ENCODE measurements around the gene MOBP.

MOBP gene

DNA sequence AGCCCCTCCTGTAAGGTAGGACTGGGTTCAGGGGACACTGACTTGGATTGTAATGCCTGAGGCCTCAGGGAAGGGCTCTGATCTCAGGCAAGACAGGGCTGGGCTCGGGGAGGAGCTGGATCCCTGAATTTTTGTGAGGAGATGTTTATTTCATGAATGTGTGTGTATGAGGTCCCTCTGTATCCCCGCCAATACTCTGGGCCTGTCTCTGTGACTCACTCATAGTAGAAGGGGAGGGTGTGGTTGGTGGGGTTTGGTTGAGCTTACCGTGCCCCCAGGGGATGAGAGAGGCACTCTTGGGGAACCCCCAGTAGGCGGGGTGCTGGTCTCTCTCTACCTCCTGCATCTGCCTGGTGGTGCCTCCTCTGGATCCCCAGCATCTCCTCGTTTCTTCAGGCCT, 32.9 kb upstream of the MOBP start:
- H3K36me3 ChIP-seq (ENCODE audit: control insufficient read depth in 1 of 2, insufficient read depth in 2 of 2, low read length in 2 of 2): no peaks in the 10 kb centered on the region
- no peaks in the 10 kb centered on the region for H3K4me1 ChIP-seq (ENCODE audit: control insufficient read depth in 1 of 2, insufficient read depth in 2 of 2, low read length in 2 of 2)
- H3K9me3 ChIP-seq (ENCODE audit: control insufficient read depth in 1 of 2, low read length in 2 of 2): no peaks in the 10 kb centered on the region
- H3K27ac ChIP-seq (ENCODE audit: low read length): no peak overlapping the region
- H3K27me3 ChIP-seq (ENCODE audit: low read depth, low read length): no peaks in the 10 kb centered on the region
- no peak overlapping the region for H3K4me3 ChIP-seq (ENCODE audit: low read depth in 1 of 2, low read length in 2 of 2)

- H3K9me3 ChIP-seq (ENCODE audit: control insufficient read depth in 1 of 2, low read length in 2 of 2): no peaks in the 10 kb centered on the region
- H3K4me1 ChIP-seq (ENCODE audit: control insufficient read depth in 1 of 2, insufficient read depth in 2 of 2, low read length in 2 of 2): no peaks in the 10 kb centered on the region
- H3K4me3 ChIP-seq (ENCODE audit: low read depth in 1 of 2, low read length in 2 of 2): no peak overlapping the region
- no peaks in the 10 kb centered on the region for H3K36me3 ChIP-seq (ENCODE audit: control insufficient read depth in 1 of 2, insufficient read depth in 2 of 2, low read length in 2 of 2)
- H3K27me3 ChIP-seq (ENCODE audit: low read depth, low read length): no peaks in the 10 kb centered on the region
- no peak overlapping the region for H3K27ac ChIP-seq (ENCODE audit: low read length)
Measured at GRCh38 chr3:39435006-39435748, 32.3 kb upstream of the MOBP start.

DNA sequence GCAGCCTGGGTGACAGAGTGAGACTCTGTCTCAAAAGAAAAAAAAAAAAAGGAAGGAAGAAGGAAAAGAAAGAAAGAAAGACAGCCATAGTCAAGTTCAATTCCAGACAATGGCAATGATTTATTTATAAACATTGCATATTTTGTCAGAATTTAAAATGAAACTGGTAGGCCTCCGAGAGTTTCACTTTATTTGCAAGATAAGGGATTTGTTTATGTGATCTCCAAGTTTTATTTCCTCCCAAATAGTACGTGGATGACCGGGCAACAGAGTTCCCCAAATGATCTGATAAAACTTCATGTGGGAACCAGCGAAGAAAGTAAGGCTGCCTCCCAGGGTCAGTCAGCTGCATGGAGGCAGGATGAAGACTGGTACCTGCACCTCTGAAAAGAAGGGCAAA, 28.6 kb upstream of the MOBP start:
- H3K9me3 ChIP-seq (ENCODE audit: control insufficient read depth in 1 of 2, low read length in 2 of 2): no peaks in the 10 kb centered on the region

GRCh38 chr3:39440316-39440715, 27.2 kb upstream of the MOBP start:
- Histone ChIP-seq H3K4me3 (ENCODE audit: low read depth in 1 of 2, low read length in 2 of 2) (no peak overlapping the region), H3K27me3 (ENCODE audit: low read depth, low read length) (no peaks in the 10 kb centered on the region), H3K36me3 (ENCODE audit: control insufficient read depth in 1 of 2, insufficient read depth in 2 of 2, low read length in 2 of 2) (no peaks in the 10 kb centered on the region), H3K27ac (ENCODE audit: low read length) (no peak overlapping the region), H3K4me1 (ENCODE audit: control insufficient read depth in 1 of 2, insufficient read depth in 2 of 2, low read length in 2 of 2) (no peaks in the 10 kb centered on the region), H3K9me3 (ENCODE audit: control insufficient read depth in 1 of 2, low read length in 2 of 2) (no peaks in the 10 kb centered on the region)

More for the DNA sequence above, 28.6 kb upstream of the MOBP start:
- H3K27me3 ChIP-seq (ENCODE audit: low read depth, low read length): no peaks in the 10 kb centered on the region
- H3K27ac ChIP-seq (ENCODE audit: low read length): no peak overlapping the region
- H3K36me3 ChIP-seq (ENCODE audit: control insufficient read depth in 1 of 2, insufficient read depth in 2 of 2, low read length in 2 of 2): no peaks in the 10 kb centered on the region
- no peaks in the 10 kb centered on the region for H3K4me1 ChIP-seq (ENCODE audit: control insufficient read depth in 1 of 2, insufficient read depth in 2 of 2, low read length in 2 of 2)
- H3K4me3 ChIP-seq (ENCODE audit: low read depth in 1 of 2, low read length in 2 of 2): no peak overlapping the region

DNA sequence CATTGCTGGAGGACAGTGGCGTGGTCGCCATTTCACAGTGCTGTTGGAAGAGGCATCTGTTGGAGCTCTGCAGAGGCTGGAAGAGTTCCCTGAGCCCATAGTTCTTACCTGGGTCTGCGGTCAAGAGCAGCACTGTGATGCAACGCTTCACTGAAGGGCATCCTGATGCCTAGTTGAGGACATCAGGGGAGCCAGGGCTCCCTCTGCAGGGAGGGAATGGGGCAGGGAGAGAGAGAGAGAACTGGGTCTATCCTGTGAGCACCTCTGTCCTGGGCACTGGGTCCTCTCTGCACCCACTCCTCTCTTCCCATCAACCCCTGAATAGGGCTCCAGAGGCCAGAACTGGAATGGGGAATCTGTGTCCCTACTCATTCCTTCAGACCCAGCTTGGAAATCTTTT, 23.9 kb upstream of the MOBP start:
- no peak overlapping the region for H3K4me3 ChIP-seq (ENCODE audit: low read depth in 1 of 2, low read length in 2 of 2)
- H3K36me3 ChIP-seq (ENCODE audit: control insufficient read depth in 1 of 2, insufficient read depth in 2 of 2, low read length in 2 of 2): no peaks in the 10 kb centered on the region
- H3K27ac ChIP-seq (ENCODE audit: low read length): no peak overlapping the region
- no peaks in the 10 kb centered on the region for H3K4me1 ChIP-seq (ENCODE audit: control insufficient read depth in 1 of 2, insufficient read depth in 2 of 2, low read length in 2 of 2)
- H3K27me3 ChIP-seq (ENCODE audit: low read depth, low read length): no peaks in the 10 kb centered on the region
- no peaks in the 10 kb centered on the region for H3K9me3 ChIP-seq (ENCODE audit: control insufficient read depth in 1 of 2, low read length in 2 of 2)

- no peaks in the 10 kb centered on the region for H3K27me3 ChIP-seq (ENCODE audit: low read depth, low read length)
- H3K9me3 ChIP-seq (ENCODE audit: control insufficient read depth in 1 of 2, low read length in 2 of 2): no peaks in the 10 kb centered on the region
- no peak overlapping the region for H3K27ac ChIP-seq (ENCODE audit: low read length)
- H3K4me3 ChIP-seq (ENCODE audit: low read depth in 1 of 2, low read length in 2 of 2): no peak overlapping the region
- H3K36me3 ChIP-seq (ENCODE audit: control insufficient read depth in 1 of 2, insufficient read depth in 2 of 2, low read length in 2 of 2): no peaks in the 10 kb centered on the region
- H3K4me1 ChIP-seq (ENCODE audit: control insufficient read depth in 1 of 2, insufficient read depth in 2 of 2, low read length in 2 of 2): no peaks in the 10 kb centered on the region
Measured at GRCh38 chr3:39445927-39446326, 21.6 kb upstream of the MOBP start.

- Histone ChIP-seq H3K27me3 (ENCODE audit: low read depth, low read length) (no peaks in the 10 kb centered on the region), H3K9me3 (ENCODE audit: control insufficient read depth in 1 of 2, low read length in 2 of 2) (no peaks in the 10 kb centered on the region), H3K36me3 (ENCODE audit: control insufficient read depth in 1 of 2, insufficient read depth in 2 of 2, low read length in 2 of 2) (no peaks in the 10 kb centered on the region), H3K4me1 (ENCODE audit: control insufficient read depth in 1 of 2, insufficient read depth in 2 of 2, low read length in 2 of 2) (no peaks in the 10 kb centered on the region), H3K4me3 (ENCODE audit: low read depth in 1 of 2, low read length in 2 of 2) (no peak overlapping the region), H3K27ac (ENCODE audit: low read length) (no peak overlapping the region)
Measured at GRCh38 chr3:39446444-39446843, 21.0 kb upstream of the MOBP start.

- no peaks in the 10 kb centered on the region for H3K36me3 ChIP-seq (ENCODE audit: control insufficient read depth in 1 of 2, insufficient read depth in 2 of 2, low read length in 2 of 2)
- H3K9me3 ChIP-seq (ENCODE audit: control insufficient read depth in 1 of 2, low read length in 2 of 2): no peaks in the 10 kb centered on the region
- H3K4me1 ChIP-seq (ENCODE audit: control insufficient read depth in 1 of 2, insufficient read depth in 2 of 2, low read length in 2 of 2): no peaks in the 10 kb centered on the region
- no peak overlapping the region for H3K27ac ChIP-seq (ENCODE audit: low read length)
- H3K27me3 ChIP-seq (ENCODE audit: low read depth, low read length): no peaks in the 10 kb centered on the region
- no peak overlapping the region for H3K4me3 ChIP-seq (ENCODE audit: low read depth in 1 of 2, low read length in 2 of 2)
Measured at GRCh38 chr3:39447637-39448483, 19.6 kb upstream of the MOBP start.

DNA sequence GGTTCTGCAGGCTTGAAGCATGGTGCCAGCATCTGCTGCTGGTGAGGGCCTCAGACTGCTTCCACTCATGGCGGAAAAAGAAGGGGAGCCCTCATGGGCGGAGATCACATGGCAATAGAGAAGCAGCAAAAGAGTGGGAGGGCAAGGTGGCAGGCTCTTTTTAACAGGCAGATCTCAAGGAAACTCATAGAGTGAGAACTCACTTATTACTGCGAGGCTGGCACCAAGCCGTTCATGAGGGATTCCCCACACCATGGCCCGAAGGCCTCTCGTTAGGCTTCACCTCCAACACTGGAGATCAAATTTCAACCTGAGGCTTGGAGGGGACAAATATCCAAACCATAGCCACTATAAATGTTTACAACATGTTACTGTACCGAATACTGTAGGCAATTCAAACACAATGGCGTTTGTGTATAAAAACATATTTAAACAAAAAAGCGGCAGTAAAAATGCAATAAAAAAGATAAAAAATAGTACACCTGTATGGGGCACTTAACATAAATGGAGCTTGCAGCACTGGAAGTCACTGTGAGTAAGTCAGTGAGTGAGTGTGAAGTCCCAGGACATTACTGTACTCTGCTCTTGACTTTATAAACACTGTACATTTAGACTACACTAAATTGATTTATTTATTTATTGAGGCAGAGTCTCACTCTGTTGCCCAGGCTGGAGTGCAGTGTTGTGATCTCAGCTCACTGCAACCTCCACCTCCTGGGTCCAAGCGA, 18.8 kb upstream of the MOBP start:
- H3K27me3 ChIP-seq (ENCODE audit: low read depth, low read length): no peaks in the 10 kb centered on the region
- no peak overlapping the region for H3K4me3 ChIP-seq (ENCODE audit: low read depth in 1 of 2, low read length in 2 of 2)
- H3K4me1 ChIP-seq (ENCODE audit: control insufficient read depth in 1 of 2, insufficient read depth in 2 of 2, low read length in 2 of 2): no peaks in the 10 kb centered on the region
- H3K27ac ChIP-seq (ENCODE audit: low read length): no peak overlapping the region
- H3K9me3 ChIP-seq (ENCODE audit: control insufficient read depth in 1 of 2, low read length in 2 of 2): no peaks in the 10 kb centered on the region
- no peaks in the 10 kb centered on the region for H3K36me3 ChIP-seq (ENCODE audit: control insufficient read depth in 1 of 2, insufficient read depth in 2 of 2, low read length in 2 of 2)

DNA sequence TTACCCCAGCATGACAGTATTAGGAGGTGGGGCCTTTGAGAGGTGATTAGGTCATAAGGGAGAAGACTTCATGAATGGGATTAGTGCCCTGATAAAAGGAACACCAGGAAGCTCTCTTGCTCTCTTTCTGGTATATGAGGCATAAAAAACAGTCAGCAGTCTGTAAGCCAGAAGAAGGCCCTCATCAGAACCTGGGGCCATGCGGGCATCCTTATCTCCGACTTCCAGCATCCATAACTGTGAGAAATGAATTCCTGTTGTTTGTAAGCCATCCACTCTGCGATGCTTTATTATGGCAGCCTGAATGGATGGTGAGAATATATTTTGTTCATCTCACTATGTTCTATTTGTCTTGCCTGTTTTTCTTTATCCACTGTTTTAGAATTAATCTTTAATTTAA, 17.7 kb upstream of the MOBP start:
- Histone ChIP-seq H3K4me1 (ENCODE audit: control insufficient read depth in 1 of 2, insufficient read depth in 2 of 2, low read length in 2 of 2) (no peaks in the 10 kb centered on the region), H3K27me3 (ENCODE audit: low read depth, low read length) (no peaks in the 10 kb centered on the region), H3K36me3 (ENCODE audit: control insufficient read depth in 1 of 2, insufficient read depth in 2 of 2, low read length in 2 of 2) (no peaks in the 10 kb centered on the region), H3K4me3 (ENCODE audit: low read depth in 1 of 2, low read length in 2 of 2) (no peak overlapping the region), H3K9me3 (ENCODE audit: control insufficient read depth in 1 of 2, low read length in 2 of 2) (no peaks in the 10 kb centered on the region), H3K27ac (ENCODE audit: low read length) (no peak overlapping the region)

DNA sequence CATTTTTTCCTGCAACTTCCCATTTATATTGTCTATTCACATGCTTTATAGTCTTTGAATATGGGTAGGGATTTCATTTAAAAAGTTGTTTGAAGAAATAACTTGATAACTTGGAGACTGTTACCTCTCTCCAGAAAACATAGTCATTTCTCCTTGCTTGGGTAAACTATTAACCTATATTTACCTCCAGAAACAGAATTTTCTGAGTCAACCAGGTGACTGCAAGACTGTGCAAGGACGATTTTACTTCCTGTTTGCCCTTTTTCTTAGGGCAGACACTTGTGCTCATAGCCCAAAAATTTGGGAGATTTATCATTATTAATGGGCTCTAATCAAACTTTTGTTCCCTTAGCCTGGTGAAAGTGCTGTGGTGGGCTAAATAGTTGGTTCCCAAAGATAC, 14.3 kb upstream of the MOBP start:
- H3K27me3 ChIP-seq (ENCODE audit: low read depth, low read length): no peaks in the 10 kb centered on the region
- no peak overlapping the region for H3K4me3 ChIP-seq (ENCODE audit: low read depth in 1 of 2, low read length in 2 of 2)
- no peaks in the 10 kb centered on the region for H3K9me3 ChIP-seq (ENCODE audit: control insufficient read depth in 1 of 2, low read length in 2 of 2)
- no peaks in the 10 kb centered on the region for H3K36me3 ChIP-seq (ENCODE audit: control insufficient read depth in 1 of 2, insufficient read depth in 2 of 2, low read length in 2 of 2)
- no peaks in the 10 kb centered on the region for H3K4me1 ChIP-seq (ENCODE audit: control insufficient read depth in 1 of 2, insufficient read depth in 2 of 2, low read length in 2 of 2)
- no peak overlapping the region for H3K27ac ChIP-seq (ENCODE audit: low read length)
